Glomerular endothelial cell (primary cell): ENCODE results near the gene ADGRE1. TPM values are rescaled to one million over a fixed set of nuclear protein-coding genes. Genes with fewer than 3 reads are reported as not detected.

Experiments used
- DNase-seq: peaks from one replicate; pipeline ENCODE4 v3.0.0-alpha.2; 2011; ENCODE audit warnings: low read depth, low spot score; ENCODE audit errors: extremely low read depth
- total RNA-seq: library from RNA; depleted of rRNA; stranded (reverse); fragments of >200 nt; gene quantifications from 2 replicates; pipeline ENCODE4 v1.2.3, GENCODE V29; 2015

ADGRE1 gene
- total RNA-seq, 1 donor from 2014 or later, result not detected

DNA sequence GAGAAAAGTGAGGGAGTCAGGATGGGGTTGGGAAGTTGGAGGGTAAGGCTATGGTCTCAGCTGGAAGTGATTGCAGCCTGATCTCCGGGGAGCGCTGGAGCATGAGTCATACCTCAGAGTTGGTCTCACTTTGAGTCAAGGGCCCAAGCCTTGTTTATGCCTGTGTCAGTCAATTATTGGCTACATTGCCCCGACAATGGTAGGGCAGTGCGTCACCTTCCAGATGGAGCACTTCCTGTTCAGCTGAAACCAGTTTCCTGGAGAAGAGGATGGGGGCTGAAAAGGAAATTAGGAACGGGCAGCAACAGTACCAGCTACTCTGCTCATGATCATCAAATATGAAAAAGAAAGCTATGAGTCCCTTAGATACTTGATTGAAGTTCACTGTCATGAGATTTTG is 60.4 kb downstream of the ADGRE1 start:
- peak; percentile 87 for DNase-seq

DNA sequence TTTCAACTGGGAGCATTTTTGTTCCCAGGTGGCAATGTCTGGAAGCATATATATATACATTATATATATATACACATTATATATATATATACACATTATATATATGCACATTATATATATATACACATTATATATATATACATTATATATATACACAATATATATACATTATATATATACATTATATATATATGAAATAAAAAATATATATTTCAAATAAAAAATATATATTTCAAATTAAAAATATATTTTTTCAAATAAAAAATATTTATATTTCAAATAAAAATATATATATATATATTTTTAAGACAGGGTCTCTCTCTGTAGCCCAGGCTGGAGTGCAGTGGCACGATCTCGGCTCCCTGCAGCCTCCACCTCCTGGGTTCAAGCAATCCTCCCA is 61.5 kb downstream of the ADGRE1 start:
- no peak for DNase-seq

DNA sequence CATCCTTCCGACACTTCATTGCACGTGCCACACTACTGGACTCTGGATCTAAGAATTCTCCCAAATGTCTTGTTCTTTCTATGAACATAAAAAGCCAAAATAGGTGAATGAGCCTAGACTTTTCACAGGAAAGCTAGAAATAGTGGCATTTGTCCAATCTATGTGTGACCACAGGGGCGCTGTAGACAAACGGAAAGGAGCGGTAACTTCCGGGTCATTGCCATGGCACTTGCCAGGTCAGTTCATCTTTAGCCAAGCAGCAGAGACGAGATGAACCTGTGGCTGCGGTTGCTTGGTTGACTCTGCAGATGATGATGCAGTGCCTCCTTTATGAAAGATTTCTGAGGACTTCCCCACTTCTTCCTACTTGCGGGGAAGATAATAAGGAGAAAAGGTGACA is 65.6 kb downstream of the ADGRE1 start:
- DNase-seq, result no peak

DNA sequence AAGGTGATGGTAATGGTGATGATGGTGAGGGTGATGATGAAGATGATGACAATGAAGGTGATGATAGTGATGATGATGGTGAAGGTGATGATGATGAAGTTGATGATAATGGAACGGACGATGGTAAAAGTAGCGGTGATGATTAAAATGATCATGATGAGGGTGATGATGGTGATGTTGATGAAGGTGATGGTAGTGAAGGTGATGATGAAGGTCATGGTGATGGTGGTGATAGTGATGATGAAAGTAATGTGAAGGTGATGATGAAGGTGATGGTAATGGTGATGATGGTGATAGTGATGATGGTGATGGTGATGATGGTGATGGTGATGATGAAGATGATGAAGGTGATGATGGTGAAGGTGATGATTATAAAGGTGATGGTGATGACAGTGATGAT is 67.7 kb downstream of the ADGRE1 start:
- no peak for DNase-seq

DNA sequence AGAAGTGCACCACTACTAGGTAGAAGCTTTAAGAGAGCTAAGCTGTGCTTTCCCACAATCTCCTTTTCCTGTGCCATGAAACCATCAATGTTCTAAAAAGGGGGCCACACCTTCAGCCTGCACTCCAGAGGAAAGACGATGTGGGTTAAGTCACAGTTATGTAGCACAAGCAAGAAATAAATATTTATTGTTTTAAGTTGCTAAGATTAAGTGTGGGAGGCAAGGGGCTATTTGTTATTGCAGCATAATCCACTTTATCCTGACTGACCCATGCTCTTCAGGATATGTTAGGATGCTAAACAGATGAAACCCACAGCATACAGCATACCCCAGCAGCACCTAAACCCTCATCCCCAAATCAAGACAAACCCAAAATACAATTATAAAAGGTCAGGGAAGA is 69.2 kb downstream of the ADGRE1 start:
- DNase-seq, result no peak

DNA sequence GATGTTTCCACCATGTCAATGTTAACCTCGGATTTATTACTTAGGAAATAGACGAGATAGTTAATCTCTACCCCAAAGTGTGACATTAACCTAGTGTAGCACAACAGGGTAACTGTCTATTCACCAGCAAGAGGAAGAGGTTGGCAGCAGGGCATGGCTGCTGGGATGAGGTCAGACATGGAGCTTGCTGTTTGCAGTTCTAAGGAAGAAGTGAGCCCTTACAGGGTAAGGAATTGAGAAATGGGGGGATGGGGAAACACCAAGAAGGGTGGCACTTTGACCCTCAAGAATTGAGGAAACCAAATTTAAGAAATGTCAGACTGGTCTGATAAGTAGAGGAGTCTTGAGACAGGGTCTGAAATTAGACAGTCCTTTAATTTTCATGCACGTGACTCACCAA is 71.4 kb downstream of the ADGRE1 start:
- DNase-seq, result no peak

DNA sequence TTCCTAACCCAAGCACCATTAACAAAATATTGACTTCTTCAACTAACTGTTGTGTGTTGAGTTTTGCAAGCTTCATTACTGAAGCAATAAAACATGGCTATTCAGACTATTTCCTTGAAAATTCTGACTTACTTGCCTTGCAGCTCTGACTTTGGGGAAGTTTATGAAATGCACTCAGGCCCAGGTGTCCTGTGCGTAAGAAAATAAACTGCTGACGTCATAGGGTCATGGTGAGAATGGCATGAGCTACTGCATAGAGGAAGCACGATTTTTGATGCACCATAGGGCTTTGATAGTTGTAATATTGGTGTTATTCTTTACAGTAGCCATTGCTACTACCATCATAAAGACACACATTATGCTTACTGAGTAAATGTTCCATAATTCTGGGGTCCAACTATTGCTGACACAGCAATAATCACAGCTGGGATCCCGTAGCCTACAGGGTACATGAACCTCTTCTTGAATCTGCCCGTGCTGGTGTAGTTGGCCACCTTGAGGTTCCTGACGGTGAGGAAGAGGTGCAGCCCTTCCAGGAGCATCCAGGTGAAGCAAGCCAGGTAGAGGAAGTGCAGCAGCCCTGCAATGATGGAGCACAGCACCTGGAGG is 76.0 kb downstream of the ADGRE1 start:
- no peak for DNase-seq

DNA sequence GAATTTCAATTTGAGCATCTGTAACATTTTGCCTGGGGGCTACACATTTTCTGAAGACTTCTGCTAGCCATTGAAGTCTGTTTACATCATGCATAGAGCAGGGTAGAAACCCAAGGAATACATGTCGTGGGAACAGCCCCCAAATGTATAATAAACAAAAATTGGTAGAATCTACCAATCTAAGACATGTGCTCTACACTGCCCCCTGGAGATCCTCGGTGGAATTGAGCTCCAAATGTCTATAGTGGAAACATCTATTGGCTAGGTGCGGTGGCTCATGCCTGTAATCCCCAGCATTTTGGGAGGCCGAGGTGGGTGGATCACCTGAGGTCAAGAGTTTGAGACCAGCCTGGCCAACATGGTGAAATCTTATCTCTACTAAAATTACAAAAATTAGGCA is 76.6 kb downstream of the ADGRE1 start:
- no peak for DNase-seq

DNA sequence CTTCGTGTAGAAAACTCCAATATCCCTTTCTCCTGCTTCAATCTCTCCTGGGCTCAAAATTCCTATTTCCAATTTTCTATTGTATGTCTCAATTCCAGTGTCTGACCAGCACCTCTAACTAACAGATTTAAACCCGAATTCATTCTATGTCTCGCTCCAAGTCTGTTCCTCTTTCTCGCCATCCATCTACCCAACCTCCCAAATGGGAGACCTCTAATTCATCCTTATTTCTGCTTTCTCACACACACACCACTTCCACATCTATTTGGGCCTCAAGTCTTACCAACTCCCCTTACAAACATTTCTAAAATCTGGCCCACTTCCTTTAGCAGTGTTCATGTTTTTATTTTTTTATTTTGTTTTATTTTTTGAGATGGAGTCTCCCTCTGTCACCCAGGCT is 80.6 kb downstream of the ADGRE1 start:
- no peak for DNase-seq

DNA sequence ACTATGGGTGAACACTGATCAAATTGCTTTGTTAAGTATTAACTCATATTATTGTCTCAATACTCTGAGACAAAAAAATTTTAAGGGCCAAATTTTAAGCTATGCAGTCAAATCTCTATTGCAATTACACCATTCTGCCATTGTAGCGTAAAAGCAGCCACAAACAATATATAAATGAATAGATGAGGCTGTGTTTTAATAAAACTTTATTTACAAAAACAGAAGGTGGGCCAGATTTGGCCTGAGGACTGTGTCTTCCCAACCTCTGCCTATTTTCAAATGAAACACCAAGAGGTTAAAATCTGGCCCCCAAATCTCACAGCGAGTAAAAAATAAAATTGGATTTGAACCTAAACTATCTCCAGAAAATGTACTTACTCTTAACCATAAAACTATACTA is 82.1 kb downstream of the ADGRE1 start:
- DNase-seq, result no peak

DNA sequence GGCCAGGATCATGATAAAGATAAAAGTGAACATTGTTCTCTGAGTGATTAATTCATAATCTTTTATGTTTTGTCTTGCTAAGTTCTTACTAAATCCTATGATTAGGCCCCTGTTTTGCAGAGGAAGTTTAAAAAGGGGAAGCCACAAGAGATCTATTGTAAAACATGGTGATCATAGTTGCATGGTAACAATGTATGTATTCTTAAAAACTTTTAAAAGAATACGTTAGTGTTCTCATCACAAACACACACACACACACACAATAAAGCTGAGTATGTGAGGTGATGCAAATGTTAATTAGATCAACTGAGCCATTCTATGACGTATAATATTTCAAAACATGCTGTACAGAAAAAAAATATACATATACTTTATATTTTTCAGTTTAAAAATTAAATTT is 82.6 kb downstream of the ADGRE1 start:
- DNase-seq, result no peak

DNA sequence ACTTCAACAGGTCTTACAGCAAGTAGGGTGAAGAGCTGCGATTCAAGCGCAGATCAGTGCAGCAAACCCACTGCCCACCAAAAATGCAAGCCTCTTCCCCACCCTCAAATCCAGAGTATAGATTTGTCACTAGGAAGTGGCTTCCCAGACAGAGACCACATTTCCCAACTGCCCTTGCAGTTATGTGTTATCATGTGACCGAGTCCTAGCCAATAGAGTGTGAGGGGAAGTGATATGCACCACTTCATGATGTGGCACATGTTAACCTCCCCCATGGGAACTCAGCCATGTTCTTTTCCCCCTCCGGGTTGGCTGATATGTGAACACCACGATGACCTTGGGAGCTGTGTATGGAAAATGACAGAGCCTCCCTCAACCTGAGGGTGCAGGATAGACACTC is 83.1 kb downstream of the ADGRE1 start:
- no peak for DNase-seq

DNA sequence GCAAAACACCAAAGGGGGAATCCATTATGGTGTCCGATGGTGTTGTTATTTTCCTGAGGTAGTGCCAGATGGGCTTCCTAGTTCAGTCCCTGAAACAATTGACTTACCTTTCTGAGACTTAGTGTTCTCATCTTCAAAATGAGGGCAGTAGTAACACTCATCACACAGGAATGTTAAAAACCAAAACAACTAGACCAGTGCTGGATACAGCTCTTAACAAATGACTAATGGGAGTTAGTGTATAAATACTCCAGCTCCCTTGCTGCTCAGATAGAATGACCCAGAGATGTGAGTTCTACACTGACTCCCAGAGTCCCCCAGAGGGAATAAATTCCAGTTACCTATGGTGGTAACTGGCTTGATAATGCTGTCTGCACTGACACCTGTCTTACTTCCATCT is 84.0 kb downstream of the ADGRE1 start:
- DNase-seq, result no peak

DNA sequence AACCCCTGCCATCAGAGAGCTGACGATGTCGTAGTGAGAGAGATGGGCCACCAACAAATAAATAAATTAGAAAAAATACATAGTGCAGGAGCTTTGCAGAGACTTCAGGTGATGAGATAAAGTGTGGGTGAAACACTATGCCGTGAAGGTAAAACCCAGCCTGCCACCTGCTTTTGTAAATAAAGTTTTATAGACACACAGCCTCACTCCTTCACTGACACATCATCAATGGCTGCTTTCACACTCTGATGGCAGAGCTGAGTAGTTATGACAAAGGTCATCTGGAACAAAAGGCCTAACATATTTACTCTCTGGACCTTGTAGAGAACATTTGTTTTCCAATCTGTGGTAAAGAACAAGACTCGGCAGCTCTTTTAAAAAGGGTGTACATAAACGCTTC is 88.8 kb downstream of the ADGRE1 start:
- DNase-seq, result no peak

DNA sequence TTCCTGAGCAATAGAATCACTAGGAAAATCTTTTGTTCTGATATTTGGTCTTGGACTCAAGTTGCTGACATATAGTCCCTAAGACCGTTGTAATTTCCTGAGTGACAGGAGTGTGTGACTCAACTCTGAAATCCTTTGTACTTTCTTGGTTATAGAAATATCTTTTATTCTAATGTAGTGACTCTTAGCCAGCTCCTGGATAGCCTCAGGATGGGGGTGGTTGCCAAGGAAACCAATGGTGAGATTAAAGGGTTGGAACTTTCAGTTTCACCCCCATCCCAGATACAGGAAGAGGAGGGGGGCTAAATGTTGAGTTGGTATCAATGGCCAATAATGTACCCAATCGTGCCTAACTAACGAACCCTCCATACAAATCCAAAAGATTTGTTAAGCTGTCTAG is 92.0 kb downstream of the ADGRE1 start:
- no peak for DNase-seq

DNA sequence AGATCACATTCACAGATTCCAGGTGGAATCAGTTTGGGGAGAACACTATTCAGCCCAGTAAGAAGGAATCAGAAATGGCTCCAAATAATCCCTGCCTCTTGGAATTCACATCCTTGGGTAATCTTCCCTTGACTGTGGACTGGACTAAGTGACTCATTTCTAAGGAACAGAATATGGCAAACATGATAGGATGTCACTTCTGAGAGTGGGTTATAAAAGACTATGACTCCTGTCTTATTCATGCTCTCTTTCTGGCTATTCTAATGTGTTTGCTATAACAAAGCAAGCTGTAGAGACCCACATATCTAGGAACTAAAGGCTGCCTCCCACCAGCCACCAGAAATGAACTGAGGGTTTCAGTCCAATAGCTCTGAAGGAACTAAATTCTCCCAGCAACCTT is 96.1 kb downstream of the ADGRE1 start:
- DNase-seq, result no peak

DNA sequence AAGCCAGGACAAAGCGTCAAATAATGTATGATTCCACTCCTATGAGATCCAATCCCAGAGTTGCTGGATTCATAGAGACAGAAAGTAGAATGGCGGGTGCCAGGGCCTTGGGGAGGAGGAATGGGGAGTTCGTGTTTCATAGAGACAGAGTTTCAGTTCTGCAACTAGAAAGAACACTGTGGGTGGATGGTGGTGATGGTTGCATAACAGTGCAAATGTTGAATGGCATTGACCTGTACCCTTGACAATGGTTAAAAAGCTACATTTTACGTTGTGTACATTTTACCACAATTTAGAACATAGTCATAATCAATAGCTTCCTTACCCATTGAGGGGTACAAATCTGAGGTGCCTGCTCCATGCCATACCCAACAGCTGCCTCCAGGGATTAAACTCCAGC is 100.5 kb downstream of the ADGRE1 start:
- DNase-seq, result no peak

DNA sequence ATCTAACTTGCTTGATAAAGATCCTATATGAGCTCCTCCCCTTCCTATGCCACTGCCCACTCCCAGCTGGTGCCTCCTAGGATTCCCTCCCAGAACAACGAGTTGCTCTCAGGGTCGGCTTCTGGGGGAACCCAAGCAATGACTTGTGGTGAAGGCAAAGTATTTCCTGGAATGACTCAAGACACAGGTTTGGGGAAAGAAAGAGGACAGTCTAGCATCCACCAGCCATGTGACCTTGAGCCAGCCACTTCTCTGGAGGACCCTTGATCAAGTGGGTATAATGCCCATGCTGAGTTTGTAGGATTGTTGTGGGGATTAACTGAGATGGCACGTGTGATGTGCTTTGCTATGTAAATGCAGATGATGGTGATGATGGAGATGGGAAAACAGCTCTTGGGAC is 100.9 kb downstream of the ADGRE1 start:
- no peak for DNase-seq

Other genes with a start within 250 kb of the ADGRE1 start
- gene TNFSF14, start 217.4 kb upstream of the ADGRE1 start, total RNA-seq, result not detected in 2 replicates
- gene C3, start 166.9 kb upstream of the ADGRE1 start, total RNA-seq, result 1.5 and 6.1 TPM in 2 replicates
- gene GPR108, start 150.0 kb upstream of the ADGRE1 start, total RNA-seq, result 48.7 and 75.2 TPM in 2 replicates
- 58.0 and 83.8 TPM in 2 replicates for gene TRIP10, start 147.9 kb upstream of the ADGRE1 start, total RNA-seq
- 0.53 and 0.58 TPM in 2 replicates for gene SH2D3A, start 120.1 kb upstream of the ADGRE1 start, total RNA-seq
- not detected in 2 replicates for gene VAV1, start 114.9 kb upstream of the ADGRE1 start, total RNA-seq
- not detected in 2 replicates for gene MBD3L2B, start 133.9 kb downstream of the ADGRE1 start, total RNA-seq
- gene MBD3L5, start 143.0 kb downstream of the ADGRE1 start, total RNA-seq, result not detected in 2 replicates
- not detected in 2 replicates for gene MBD3L4, start 152.6 kb downstream of the ADGRE1 start, total RNA-seq
- not detected in 2 replicates for gene MBD3L2, start 161.7 kb downstream of the ADGRE1 start, total RNA-seq
- not detected in 2 replicates for gene MBD3L3, start 171.1 kb downstream of the ADGRE1 start, total RNA-seq
- gene ZNF557, start 182.1 kb downstream of the ADGRE1 start, total RNA-seq, result 4.5 and 8.2 TPM in 2 replicates